ENCODE results near the gene PRSS58. TPM values are rescaled to one million over a fixed set of nuclear protein-coding genes. Genes with fewer than 3 reads are reported as not detected.

Gene PRSS58, protein sequence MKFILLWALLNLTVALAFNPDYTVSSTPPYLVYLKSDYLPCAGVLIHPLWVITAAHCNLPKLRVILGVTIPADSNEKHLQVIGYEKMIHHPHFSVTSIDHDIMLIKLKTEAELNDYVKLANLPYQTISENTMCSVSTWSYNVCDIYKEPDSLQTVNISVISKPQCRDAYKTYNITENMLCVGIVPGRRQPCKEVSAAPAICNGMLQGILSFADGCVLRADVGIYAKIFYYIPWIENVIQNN
- not detected in 2 replicates for total RNA-seq

GRCh38 chr7:142257958-142258357 lies at the start of gene PRSS58:
PRSS58 (minus strand) TSS chr7:142258058; CDS start chr7:142257707, 351 bp downstream.
- H3K4me3 Mint-ChIP-seq = no peak within 1 kb of the TSS
- intact Hi-C loops (cut with micrococcal nuclease) = no loop called here
- H3K27me3 Mint-ChIP-seq = peaks cover 7% of the 10 kb centered on the region
- H3K36me3 Mint-ChIP-seq (ENCODE audit: low read depth) = no peaks in the 10 kb centered on the region
- no peak for DNase-seq
- H3K27ac Mint-ChIP-seq = no peak within 1 kb of the TSS
- no peaks in the 10 kb centered on the region for H3K4me1 Mint-ChIP-seq
- H3K9me3 Mint-ChIP-seq = no peaks in the 10 kb centered on the region

GRCh38 chr7:142307246-142307900 lies 49.5 kb upstream of the PRSS58 start:
- intact Hi-C loops (cut with micrococcal nuclease) = no loop called here

GRCh38 chr7:142303650-142304049 lies 45.8 kb upstream of the PRSS58 start:
- H3K4me1 Mint-ChIP-seq = peaks cover 5% of the 10 kb centered on the region
- no peak overlapping the region for H3K4me3 Mint-ChIP-seq
- no peak overlapping the region for H3K27ac Mint-ChIP-seq
- no peaks in the 10 kb centered on the region for H3K36me3 Mint-ChIP-seq (ENCODE audit: low read depth)
- H3K27me3 Mint-ChIP-seq = peaks cover 14% of the 10 kb centered on the region
- intact Hi-C loops (cut with micrococcal nuclease) = loop anchor here (1.0 to 5.0 kb wide), 3 partner anchors 326 to 704 kb away; no protein-coding TSS in a partner anchor
- peak; percentile 73 for DNase-seq
- H3K9me3 Mint-ChIP-seq = no peaks in the 10 kb centered on the region

More at GRCh38 chr7:142307246-142307900, 49.5 kb upstream of the PRSS58 start:
- no peaks in the 10 kb centered on the region for H3K36me3 Mint-ChIP-seq (ENCODE audit: low read depth)
- H3K27me3 Mint-ChIP-seq = peaks cover 13% of the 10 kb centered on the region
- H3K4me1 Mint-ChIP-seq = no peaks in the 10 kb centered on the region
- H3K27ac Mint-ChIP-seq = no peak overlapping the region
- DNase-seq = no peak
- H3K9me3 Mint-ChIP-seq = no peaks in the 10 kb centered on the region
- no peak overlapping the region for H3K4me3 Mint-ChIP-seq

DNA sequence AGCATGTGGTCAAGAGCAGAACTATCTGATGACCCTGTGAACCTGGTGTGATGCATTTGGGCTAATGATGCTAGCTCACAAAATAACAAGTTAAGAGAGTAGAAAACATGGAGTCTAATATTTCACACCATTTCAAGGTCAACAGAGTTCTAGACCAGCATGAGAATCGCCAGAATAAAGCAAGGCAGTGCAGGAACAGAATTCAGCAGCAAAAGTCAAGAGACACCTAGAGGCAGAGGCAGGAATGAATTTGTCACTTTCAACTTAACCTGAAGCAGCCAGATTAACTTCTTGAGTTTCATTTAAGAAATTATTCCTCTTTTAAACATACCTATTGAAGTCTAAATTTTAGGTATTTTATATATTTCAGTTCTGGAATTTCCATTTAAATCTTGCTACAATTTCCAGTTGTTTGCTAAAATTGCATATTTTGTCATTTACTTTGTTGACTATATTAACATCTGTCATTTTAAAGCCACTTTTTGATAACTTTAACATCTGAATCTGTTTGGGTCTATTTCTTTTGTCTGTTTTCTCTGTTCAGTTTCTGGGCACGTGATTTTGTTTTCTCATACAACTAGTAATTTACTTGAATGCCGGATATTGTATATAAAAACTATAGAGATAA lies 44.2 kb upstream of the PRSS58 start:
- no peak overlapping the region for H3K27ac Mint-ChIP-seq
- DNase-seq = peak; percentile 65
- H3K36me3 Mint-ChIP-seq (ENCODE audit: low read depth) = no peaks in the 10 kb centered on the region
- H3K9me3 Mint-ChIP-seq = no peaks in the 10 kb centered on the region
- H3K4me1 Mint-ChIP-seq = peaks cover 5% of the 10 kb centered on the region
- peaks cover 19% of the 10 kb centered on the region for H3K27me3 Mint-ChIP-seq
- H3K4me3 Mint-ChIP-seq = no peak overlapping the region
- intact Hi-C loops (cut with micrococcal nuclease) = loop anchor here (5.0 kb wide), 2 partner anchors 325 to 705 kb away; no protein-coding TSS in a partner anchor

DNA sequence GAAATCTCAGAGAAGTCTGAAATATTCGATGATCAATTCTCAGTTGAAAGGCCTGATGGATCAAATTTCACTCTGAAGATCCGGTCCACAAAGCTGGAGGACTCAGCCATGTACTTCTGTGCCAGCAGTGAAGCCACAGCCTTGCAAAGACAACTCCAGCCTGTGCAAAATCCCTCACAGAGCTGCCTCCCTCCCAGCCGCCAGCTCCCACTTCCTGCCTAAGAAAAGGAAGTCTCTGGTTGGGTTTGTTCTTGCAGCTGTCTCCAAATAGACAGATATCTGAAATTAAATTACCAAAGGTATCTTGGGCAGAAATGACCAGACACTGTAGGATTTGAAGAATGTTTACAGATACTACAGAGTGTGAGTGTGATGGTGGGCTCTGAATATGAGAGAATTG lies 43.4 kb upstream of the PRSS58 start:
- Mint-ChIP-seq H3K27me3 (peaks cover 19% of the 10 kb centered on the region), H3K36me3 (ENCODE audit: low read depth) (no peaks in the 10 kb centered on the region), H3K9me3 (no peaks in the 10 kb centered on the region), H3K4me1 (peaks cover 5% of the 10 kb centered on the region), H3K27ac (no peak overlapping the region), H3K4me3 (peak overlapping the region; percentile 11)
- DNase-seq = no peak
- intact Hi-C loops (cut with micrococcal nuclease) = loop anchor here (5.0 kb wide), 2 partner anchors 324 to 706 kb away; no protein-coding TSS in a partner anchor

GRCh38 chr7:142300689-142301088 lies 42.8 kb upstream of the PRSS58 start:
- H3K9me3 Mint-ChIP-seq = no peaks in the 10 kb centered on the region
- no peaks in the 10 kb centered on the region for H3K36me3 Mint-ChIP-seq (ENCODE audit: low read depth)
- peaks cover 5% of the 10 kb centered on the region for H3K4me1 Mint-ChIP-seq
- intact Hi-C loops (cut with micrococcal nuclease) = loop anchor here (5.0 kb wide), 2 partner anchors 323 to 707 kb away; no protein-coding TSS in a partner anchor
- H3K27me3 Mint-ChIP-seq = peaks cover 19% of the 10 kb centered on the region
- H3K4me3 Mint-ChIP-seq = peak overlapping the region; percentile 51
- peak overlapping the region; percentile 64 for H3K27ac Mint-ChIP-seq
- peak; percentile 78 for DNase-seq

GRCh38 chr7:142299237-142299781 lies 41.5 kb upstream of the PRSS58 start:
- intact Hi-C loops (cut with micrococcal nuclease) = no loop called here
- H3K4me1 Mint-ChIP-seq = peaks cover 5% of the 10 kb centered on the region
- peak overlapping the region; percentile 36 for H3K4me3 Mint-ChIP-seq
- no peaks in the 10 kb centered on the region for H3K36me3 Mint-ChIP-seq (ENCODE audit: low read depth)
- H3K9me3 Mint-ChIP-seq = no peaks in the 10 kb centered on the region
- DNase-seq = no peak
- H3K27me3 Mint-ChIP-seq = peaks cover 20% of the 10 kb centered on the region
- H3K27ac Mint-ChIP-seq = peak overlapping the region; percentile 52

DNA sequence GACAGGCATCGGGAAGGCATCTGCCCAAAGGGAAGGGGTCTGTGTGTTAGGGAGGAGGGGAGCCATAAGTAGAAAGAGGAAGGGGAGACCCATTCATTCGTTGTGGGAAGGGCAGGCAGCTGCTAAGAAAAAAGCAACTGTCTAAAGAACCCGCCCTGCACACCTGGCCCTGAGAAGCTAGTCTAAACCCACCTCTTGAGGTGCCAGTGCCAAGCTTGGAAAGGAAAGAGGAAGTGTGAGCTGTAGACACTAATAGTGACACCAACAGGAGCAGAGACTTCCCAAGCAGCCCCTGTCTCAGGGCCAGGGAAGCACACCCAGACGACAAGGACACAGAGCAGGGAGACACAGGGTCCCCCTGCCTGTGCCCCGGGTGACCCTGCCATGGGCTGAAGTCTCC lies 40.8 kb upstream of the PRSS58 start:
- Mint-ChIP-seq H3K4me3 (no peak overlapping the region), H3K27ac (no peak overlapping the region), H3K9me3 (no peaks in the 10 kb centered on the region), H3K36me3 (ENCODE audit: low read depth) (no peaks in the 10 kb centered on the region), H3K4me1 (peaks cover 5% of the 10 kb centered on the region), H3K27me3 (peaks cover 22% of the 10 kb centered on the region)
- no peak for DNase-seq
- intact Hi-C loops (cut with micrococcal nuclease) = no loop called here

DNA sequence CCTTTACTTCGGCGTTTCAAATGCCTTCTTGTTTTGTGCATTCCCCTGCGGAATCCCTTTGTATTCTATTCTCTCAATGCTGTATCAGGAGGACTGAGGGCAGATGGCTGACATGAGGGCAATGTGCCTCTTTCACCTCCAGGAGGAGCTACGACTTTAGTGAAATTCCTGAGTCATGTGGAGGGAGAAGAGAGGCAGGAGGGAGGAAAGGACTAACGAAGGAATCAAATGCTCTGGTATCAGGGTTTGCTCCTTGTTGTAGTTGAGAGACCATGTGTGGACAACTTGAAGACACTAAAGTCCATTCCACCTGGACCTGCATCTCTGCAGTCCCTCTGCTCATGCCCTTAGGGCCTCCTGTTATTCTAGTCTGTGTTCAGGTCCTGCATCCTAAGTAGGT lies 40.2 kb upstream of the PRSS58 start:
- Mint-ChIP-seq H3K36me3 (ENCODE audit: low read depth) (no peaks in the 10 kb centered on the region), H3K27ac (no peak overlapping the region), H3K27me3 (peaks cover 23% of the 10 kb centered on the region), H3K4me3 (no peak overlapping the region), H3K9me3 (no peaks in the 10 kb centered on the region), H3K4me1 (peaks cover 5% of the 10 kb centered on the region)
- no peak for DNase-seq
- intact Hi-C loops (cut with micrococcal nuclease) = no loop called here

- no peak for DNase-seq
- Mint-ChIP-seq H3K4me3 (no peak overlapping the region), H3K27ac (no peak overlapping the region), H3K27me3 (peaks cover 28% of the 10 kb centered on the region), H3K36me3 (ENCODE audit: low read depth) (no peaks in the 10 kb centered on the region), H3K9me3 (peaks cover 7% of the 10 kb centered on the region), H3K4me1 (peaks cover 4% of the 10 kb centered on the region)
- intact Hi-C loops (cut with micrococcal nuclease) = no loop called here
Observed at GRCh38 chr7:142280263-142280662, 22.4 kb upstream of the PRSS58 start.

DNA sequence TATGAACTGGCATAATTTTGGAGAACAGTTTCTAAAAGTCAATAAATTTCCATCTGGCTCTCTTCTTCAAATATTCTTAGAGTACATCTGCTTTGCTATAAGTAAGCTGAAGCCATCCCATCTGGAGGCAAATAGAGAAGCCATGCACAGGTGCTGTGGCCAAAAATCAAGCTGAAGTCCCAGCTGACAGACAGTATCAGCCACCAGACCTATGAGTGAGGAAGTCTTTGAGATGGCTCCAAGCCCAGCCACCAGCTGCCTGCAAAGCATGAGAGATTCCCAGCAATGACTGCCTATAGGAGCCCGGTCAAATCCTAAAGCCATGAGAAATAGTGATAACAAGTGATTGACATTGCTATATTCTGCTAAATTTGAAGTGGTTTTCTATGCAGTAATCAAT lies 21.7 kb upstream of the PRSS58 start:
- H3K9me3 Mint-ChIP-seq = peaks cover 10% of the 10 kb centered on the region
- intact Hi-C loops (cut with micrococcal nuclease) = no loop called here
- H3K27ac Mint-ChIP-seq = no peak overlapping the region
- H3K4me1 Mint-ChIP-seq = peaks cover 4% of the 10 kb centered on the region
- no peak overlapping the region for H3K4me3 Mint-ChIP-seq
- no peaks in the 10 kb centered on the region for H3K36me3 Mint-ChIP-seq (ENCODE audit: low read depth)
- no peak for DNase-seq
- peaks cover 28% of the 10 kb centered on the region for H3K27me3 Mint-ChIP-seq

GRCh38 chr7:142275028-142275427 lies 17.2 kb upstream of the PRSS58 start:
- intact Hi-C loops (cut with micrococcal nuclease) = no loop called here
- Mint-ChIP-seq H3K27me3 (peaks cover 20% of the 10 kb centered on the region), H3K4me3 (no peak overlapping the region), H3K36me3 (ENCODE audit: low read depth) (no peaks in the 10 kb centered on the region), H3K27ac (no peak overlapping the region), H3K4me1 (no peaks in the 10 kb centered on the region), H3K9me3 (peaks cover 10% of the 10 kb centered on the region)
- DNase-seq = no peak

- H3K27me3 Mint-ChIP-seq = peaks cover 19% of the 10 kb centered on the region
- intact Hi-C loops (cut with micrococcal nuclease) = no loop called here
- H3K4me3 Mint-ChIP-seq = no peak overlapping the region
Observed at GRCh38 chr7:142272841-142273240, 15.0 kb upstream of the PRSS58 start.

More at GRCh38 chr7:142272841-142273240, 15.0 kb upstream of the PRSS58 start:
- no peaks in the 10 kb centered on the region for H3K36me3 Mint-ChIP-seq (ENCODE audit: low read depth)
- no peaks in the 10 kb centered on the region for H3K4me1 Mint-ChIP-seq
- no peak for DNase-seq
- peaks cover 10% of the 10 kb centered on the region for H3K9me3 Mint-ChIP-seq
- no peak overlapping the region for H3K27ac Mint-ChIP-seq

Data from activated CD4-positive, alpha-beta T cell treated with anti-CD3 and anti-CD28 coated beads, Interleukin-2, amount 10 ng/mL, durations not matched to agents 24 days and 14 days (primary cell).